HG02870 (cell line): Measurements from ENCODE around the gene CLSTN3.
"Not testable (repeated sequence)": the region's sequence is repeated elsewhere in the genome, so short reads cannot be mapped to it uniquely, and the experiment has no call there.

ENCODE experiments used
- ATAC-seq: cut with Tn5 transposase; IDR thresholded peaks from one replicate; pipeline ENCODE4 v1.9.1; 2021; ENCODE audit warnings: mild to moderate bottlenecking, moderate library complexity; ENCODE audit not compliant: unreplicated experiment

The CLSTN3 gene

GRCh38 chr12:7103837-7104584 is 26.2 kb upstream of the CLSTN3 start:
- no peak for ATAC-seq

GRCh38 chr12:7106082-7106481 is 24.1 kb upstream of the CLSTN3 start:
- no peak for ATAC-seq

- ATAC-seq, result not testable (repeated sequence)
Measured at GRCh38 chr12:7107181-7107580, 23.0 kb upstream of the CLSTN3 start.

- no peak for ATAC-seq
Measured at GRCh38 chr12:7107636-7108002, 22.6 kb upstream of the CLSTN3 start.

- ATAC-seq, result peak; percentile 87
Measured at GRCh38 chr12:7108003-7108795, 22.0 kb upstream of the CLSTN3 start.

- no peak for ATAC-seq
Measured at GRCh38 chr12:7108796-7109571, 21.2 kb upstream of the CLSTN3 start, which contains the start of gene C1RL. TSS of gene C1RL (minus strand) at chr12:7109214. CDS start at chr12:7109180, 34 bp downstream.

GRCh38 chr12:7109572-7109920 is 20.6 kb upstream of the CLSTN3 start:
- ATAC-seq, result no peak

GRCh38 chr12:7110661-7111060 is 19.5 kb upstream of the CLSTN3 start:
- ATAC-seq, result no peak

- no peak for ATAC-seq
Measured at GRCh38 chr12:7112041-7112440, 18.1 kb upstream of the CLSTN3 start.

GRCh38 chr12:7113389-7113871 is 16.7 kb upstream of the CLSTN3 start:
- no peak for ATAC-seq

- no peak for ATAC-seq
Measured at GRCh38 chr12:7114008-7114407, 16.2 kb upstream of the CLSTN3 start.

- no peak for ATAC-seq
Measured at GRCh38 chr12:7114851-7115250, 15.3 kb upstream of the CLSTN3 start.

GRCh38 chr12:7116196-7116595 is 14.0 kb upstream of the CLSTN3 start:
- ATAC-seq, result no peak

- ATAC-seq, result no peak
Measured at GRCh38 chr12:7116916-7117315, 13.3 kb upstream of the CLSTN3 start.

GRCh38 chr12:7117670-7118069 is 12.5 kb upstream of the CLSTN3 start:
- no peak for ATAC-seq

GRCh38 chr12:7118881-7119280 is 11.3 kb upstream of the CLSTN3 start:
- no peak for ATAC-seq

- no peak for ATAC-seq
Measured at GRCh38 chr12:7120166-7120565, 10.0 kb upstream of the CLSTN3 start.

GRCh38 chr12:7121324-7121723 is 8.8 kb upstream of the CLSTN3 start:
- no peak for ATAC-seq

GRCh38 chr12:7122811-7123769 is 7.1 kb upstream of the CLSTN3 start:
- no peak for ATAC-seq

- ATAC-seq, result no peak
Measured at GRCh38 chr12:7123806-7124522, 6.2 kb upstream of the CLSTN3 start.
